Measurements from ENCODE around the gene EHMT1.

DNA sequence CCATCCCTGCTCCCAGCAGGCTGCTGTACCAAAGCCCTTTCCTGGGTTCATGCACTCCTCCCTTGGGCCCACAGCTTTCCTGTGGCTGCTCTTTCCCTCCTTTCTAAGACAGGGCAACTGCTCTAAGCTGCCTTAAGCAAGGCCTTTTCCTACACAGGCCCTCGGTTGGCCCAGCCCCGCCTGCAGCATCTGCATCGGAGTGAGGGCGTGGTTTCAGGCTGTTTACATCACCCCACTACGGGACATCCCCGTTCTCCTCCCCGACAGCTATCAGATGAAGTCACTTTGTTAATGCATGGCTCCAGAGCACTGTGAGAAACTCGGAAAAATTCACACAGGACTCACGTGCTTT lies 43.5 kb upstream of the EHMT1 start:
- no peak for TF ChIP-seq CEBPB (IDR thresholded peaks at IDR 0.05)
- TF ChIP-seq ZFP36 (IDR thresholded peaks at IDR 0.05; ENCODE audit: borderline replicate concordance, partially characterized antibody) = no peak
- TF ChIP-seq, protein P1, sequence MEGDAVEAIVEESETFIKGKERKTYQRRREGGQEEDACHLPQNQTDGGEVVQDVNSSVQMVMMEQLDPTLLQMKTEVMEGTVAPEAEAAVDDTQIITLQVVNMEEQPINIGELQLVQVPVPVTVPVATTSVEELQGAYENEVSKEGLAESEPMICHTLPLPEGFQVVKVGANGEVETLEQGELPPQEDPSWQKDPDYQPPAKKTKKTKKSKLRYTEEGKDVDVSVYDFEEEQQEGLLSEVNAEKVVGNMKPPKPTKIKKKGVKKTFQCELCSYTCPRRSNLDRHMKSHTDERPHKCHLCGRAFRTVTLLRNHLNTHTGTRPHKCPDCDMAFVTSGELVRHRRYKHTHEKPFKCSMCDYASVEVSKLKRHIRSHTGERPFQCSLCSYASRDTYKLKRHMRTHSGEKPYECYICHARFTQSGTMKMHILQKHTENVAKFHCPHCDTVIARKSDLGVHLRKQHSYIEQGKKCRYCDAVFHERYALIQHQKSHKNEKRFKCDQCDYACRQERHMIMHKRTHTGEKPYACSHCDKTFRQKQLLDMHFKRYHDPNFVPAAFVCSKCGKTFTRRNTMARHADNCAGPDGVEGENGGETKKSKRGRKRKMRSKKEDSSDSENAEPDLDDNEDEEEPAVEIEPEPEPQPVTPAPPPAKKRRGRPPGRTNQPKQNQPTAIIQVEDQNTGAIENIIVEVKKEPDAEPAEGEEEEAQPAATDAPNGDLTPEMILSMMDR (IDR thresholded peaks at IDR 0.05) = no peak
- TF ChIP-seq HDAC2 (IDR thresholded peaks at IDR 0.05) = no peak
- no peak for TF ChIP-seq MAZ (IDR thresholded peaks at IDR 0.05; ENCODE audit: borderline replicate concordance, low read depth, low read length)
- no peak for TF ChIP-seq POLR2A (IDR thresholded peaks at IDR 0.05; ENCODE audit: low read length)
- no peak for TF ChIP-seq BHLHE40 (IDR thresholded peaks at IDR 0.05; ENCODE audit: low read depth, low read length)
- TF ChIP-seq GATA3 (IDR thresholded peaks at IDR 0.05; ENCODE audit: borderline replicate concordance) = no peak
- no peak for TF ChIP-seq EP300 (IDR thresholded peaks at IDR 0.05)

Data from A549 (cell line).